Adrenal gland (tissue), 5 donors: Measurements from ENCODE around the gene MAPK11.

Experiments used
- CTCF ChIP-seq, 6 experiments: fragments of 450-650 bp in 4 of 6; fragments of 200-600 bp in 2 of 6; sonication (generic) in 1 of 6; IDR thresholded peaks; 1 replicate in 5 of 6; 2 replicates in 1 of 6; pipeline versions ENCODE4 v1.5.1 to v1.8.0; 2016 to 2021; ENCODE audit warnings: antibody characterized with exemption in 6 of 6, mild to moderate bottlenecking in 2 of 6, moderate library complexity in 1 of 6
- POLR2A ChIP-seq, 2 donors: fragments of 450-650 bp; IDR thresholded peaks; one replicate each; pipeline ENCODE4 v1.6.1; 2017; ENCODE audit warnings: antibody characterized with exemption in 2 of 2, mild to moderate bottlenecking in 2 of 2, moderate library complexity in 1 of 2
- donor health status: DM: no; HTN: no; CAD: no.

GRCh38 chr22:50261615-50262459 is 8.3 kb downstream of the MAPK11 start, which contains the start of gene MAPK12:
- no peak for TF ChIP-seq CTCF (IDR thresholded peaks at IDR 0.05)
- no peak for TF ChIP-seq POLR2A (IDR thresholded peaks at IDR 0.05)
